GM19043 (cell line): Measurements from ENCODE around the gene CER1.

Experiments
- ATAC-seq: cut with Tn5 transposase; IDR thresholded peaks from one replicate; pipeline ENCODE4 v1.9.1; 2021; ENCODE audit warnings: low read depth; ENCODE audit not compliant: unreplicated experiment

The CER1 gene

GRCh38 chr9:14722391-14723035 lies at the start of gene CER1:
TSS of gene CER1 (minus strand) at chr9:14722733. CDS start at chr9:14722672, 61 bp downstream.
- no peak for ATAC-seq

GRCh38 chr9:14770592-14770991 lies 48.1 kb upstream of the CER1 start:
- ATAC-seq = no peak

- ATAC-seq = peak; percentile 66
Observed at GRCh38 chr9:14769230-14769571, 46.7 kb upstream of the CER1 start.

GRCh38 chr9:14768405-14769229 lies 46.1 kb upstream of the CER1 start:
- ATAC-seq = no peak

- no peak for ATAC-seq
Observed at GRCh38 chr9:14766299-14766698, 43.8 kb upstream of the CER1 start.

- ATAC-seq = no peak
Observed at GRCh38 chr9:14761584-14761983, 39.1 kb upstream of the CER1 start.

- ATAC-seq = no peak
Observed at GRCh38 chr9:14760060-14760459, 37.5 kb upstream of the CER1 start.

- no peak for ATAC-seq
Observed at GRCh38 chr9:14756291-14756690, 33.8 kb upstream of the CER1 start.

GRCh38 chr9:14752871-14753270 lies 30.3 kb upstream of the CER1 start:
- no peak for ATAC-seq

GRCh38 chr9:14752271-14752670 lies 29.7 kb upstream of the CER1 start:
- no peak for ATAC-seq

GRCh38 chr9:14750821-14751220 lies 28.3 kb upstream of the CER1 start:
- no peak for ATAC-seq

GRCh38 chr9:14749741-14750211 lies 27.2 kb upstream of the CER1 start:
- ATAC-seq = no peak

- ATAC-seq = no peak
Observed at GRCh38 chr9:14748373-14748772, 25.8 kb upstream of the CER1 start.

GRCh38 chr9:14747111-14747510 lies 24.6 kb upstream of the CER1 start:
- no peak for ATAC-seq

GRCh38 chr9:14746626-14747025 lies 24.1 kb upstream of the CER1 start:
- no peak for ATAC-seq

- no peak for ATAC-seq
Observed at GRCh38 chr9:14744768-14745167, 22.2 kb upstream of the CER1 start.

GRCh38 chr9:14741369-14741768 lies 18.8 kb upstream of the CER1 start:
- ATAC-seq = peak; percentile 99

- ATAC-seq = no peak
Observed at GRCh38 chr9:14733133-14733532, 10.6 kb upstream of the CER1 start.

GRCh38 chr9:14731294-14731981 lies 8.9 kb upstream of the CER1 start:
- ATAC-seq = no peak

GRCh38 chr9:14730461-14730898 lies 7.9 kb upstream of the CER1 start:
- ATAC-seq = no peak

GRCh38 chr9:14723301-14723700 lies 768 bp upstream of the CER1 start:
- no peak for ATAC-seq
